GM19239 (cell line): ENCODE results near the gene LYPLA2.
"Not testable (repeated sequence)": the region's sequence is repeated elsewhere in the genome, so short reads cannot be mapped to it uniquely, and the experiment has no call there.

Experiments used
- DNase-seq: peaks from one replicate; pipeline ENCODE4 v3.0.0; 2011; ENCODE audit warnings: low spot score; ENCODE audit not compliant: insufficient read length
- FAIRE-seq: peaks from 2 replicates; lab custom pipeline; 2011; peaks lifted over from hg19 to GRCh38; lab: Jason Lieb, UNC

Gene LYPLA2

DNA sequence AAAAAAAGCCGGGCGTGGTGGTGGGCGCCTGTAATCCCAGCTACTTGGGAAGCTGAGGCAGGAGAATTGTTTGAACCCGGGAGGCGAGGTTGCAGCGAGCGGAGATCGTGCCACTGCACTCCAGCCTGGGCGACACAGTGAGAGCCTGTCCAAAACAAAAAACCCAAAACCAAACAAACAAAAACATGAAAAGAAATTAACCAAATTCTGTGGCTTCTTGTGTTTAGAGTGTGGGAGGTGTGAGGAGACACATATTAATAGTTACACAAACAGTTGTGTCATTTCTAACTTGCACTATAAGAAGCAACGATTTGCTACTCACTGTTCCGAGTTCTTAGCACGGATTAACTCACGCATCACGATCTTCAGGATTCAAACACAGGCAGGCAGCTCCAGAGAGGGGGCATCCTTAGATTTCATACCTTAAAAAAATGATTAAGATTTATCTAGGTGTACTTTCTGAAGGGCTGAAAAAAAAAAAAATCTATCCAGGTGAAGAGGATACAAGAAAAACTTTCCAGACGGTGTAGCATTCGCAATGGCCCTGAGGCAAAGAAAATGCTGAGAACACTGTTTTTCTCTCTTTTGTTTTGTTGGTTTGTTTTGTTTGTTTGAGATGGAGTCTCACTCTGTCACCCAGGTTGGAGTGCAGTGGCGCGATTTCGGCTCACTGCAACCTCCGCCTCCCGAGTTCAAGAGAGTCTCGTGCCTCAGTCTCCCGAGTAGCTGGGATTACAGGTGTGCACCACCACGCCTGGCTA is 35.0 kb downstream of the LYPLA2 start:
- FAIRE-seq (peak; percentile 91), DNase-seq (no peak)

- DNase-seq, FAIRE-seq: not testable (repeated sequence)
Measured at GRCh38 chr1:23826590-23826989, 35.6 kb downstream of the LYPLA2 start.

- DNase-seq (no peak), FAIRE-seq (no peak)
Measured at GRCh38 chr1:23827717-23828116, 36.8 kb downstream of the LYPLA2 start.

DNA sequence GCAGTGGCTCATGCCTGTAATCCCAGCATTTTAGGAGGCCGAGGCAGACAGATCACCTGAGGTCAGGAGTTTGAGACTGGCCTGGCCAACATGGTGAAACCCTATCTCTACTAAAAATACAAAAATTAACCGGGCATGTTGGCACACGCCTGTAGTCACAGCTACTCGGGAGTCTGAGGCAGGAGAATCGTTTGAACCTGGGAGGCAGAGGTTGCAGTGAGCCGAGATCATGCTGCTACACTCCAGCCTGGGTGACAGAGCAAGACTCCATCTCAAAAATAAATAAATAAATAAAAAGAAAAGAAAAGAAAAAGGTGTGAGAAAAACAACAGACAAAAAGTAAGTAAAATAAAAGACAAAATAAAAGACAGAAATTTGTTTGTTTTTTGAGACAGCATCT is 43.2 kb downstream of the LYPLA2 start:
- DNase-seq, FAIRE-seq: not testable (repeated sequence)

- FAIRE-seq (no peak), DNase-seq (no peak)
Measured at GRCh38 chr1:23836037-23836436, 45.1 kb downstream of the LYPLA2 start.

DNA sequence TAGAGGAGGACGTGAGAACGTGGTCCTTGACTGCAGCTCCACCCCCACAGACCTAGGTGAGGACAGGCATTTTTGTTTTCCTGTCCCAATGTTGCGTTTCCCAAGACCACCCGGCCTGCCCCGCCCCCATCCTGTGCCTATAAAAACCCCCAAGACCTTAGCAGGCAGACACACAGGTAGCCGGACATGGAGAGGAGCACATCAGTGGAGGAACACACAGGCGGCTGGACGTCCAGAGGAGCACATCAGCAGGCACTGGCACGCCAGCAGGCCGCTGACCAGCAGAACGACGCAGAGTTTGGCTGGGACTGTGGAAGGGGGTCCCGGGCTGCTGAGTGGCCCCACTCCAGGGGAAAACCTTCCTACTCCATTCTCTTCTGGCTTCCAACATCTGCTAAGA is 47.0 kb downstream of the LYPLA2 start:
- DNase-seq (no peak), FAIRE-seq (no peak)

- FAIRE-seq (peak; percentile 91), DNase-seq (peak; percentile 56)
Measured at GRCh38 chr1:23838401-23838866, 47.5 kb downstream of the LYPLA2 start.

- DNase-seq (no peak), FAIRE-seq (no peak)
Measured at GRCh38 chr1:23843644-23844043, 52.7 kb downstream of the LYPLA2 start.
